ENCODE data around the gene ACOT7.

ACOT7 gene

DNA sequence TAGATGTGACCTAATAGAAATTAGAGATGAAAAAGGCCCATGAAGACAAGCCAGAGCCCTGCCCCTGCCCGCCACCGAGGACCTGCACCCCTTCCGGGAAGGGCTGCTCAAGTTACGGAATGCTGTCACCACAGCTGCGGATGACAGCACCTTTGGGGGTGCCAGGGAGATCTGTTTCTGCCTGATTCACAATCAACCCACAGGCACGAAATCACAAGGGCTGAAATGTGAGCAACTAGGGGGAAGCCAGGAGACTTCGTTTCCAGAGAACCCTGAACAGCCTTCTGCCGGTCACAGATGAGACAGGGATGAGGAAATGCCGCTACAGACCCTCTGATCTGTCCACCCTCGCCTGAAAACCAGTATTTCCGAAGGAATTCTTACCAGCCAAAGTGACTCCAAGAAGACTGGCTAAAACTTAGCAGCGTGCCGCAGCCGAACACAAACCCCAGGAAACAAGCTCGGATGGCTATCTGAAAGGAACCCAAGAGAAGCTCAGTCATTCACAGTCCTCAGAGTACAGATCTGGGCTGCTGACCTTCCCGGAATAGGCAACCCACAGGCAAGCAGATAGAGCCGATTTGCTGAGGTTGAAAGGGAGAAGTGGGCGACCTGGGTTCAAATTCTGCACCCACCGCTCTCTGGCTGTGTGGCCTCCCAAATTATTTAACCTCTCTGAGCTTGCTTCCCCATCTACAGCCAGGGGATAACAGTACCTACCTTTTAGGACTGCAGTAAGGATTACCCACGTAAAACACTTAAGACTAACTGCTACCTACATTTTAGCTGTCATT is 158.9 kb downstream of the ACOT7 start:
- peak overlapping the region; percentile 96 for H3K4me3 ChIP-seq (ENCODE audit: insufficient read depth, low read length, poor library complexity, severe bottlenecking)
- no peaks in the 10 kb centered on the region for H3K27me3 ChIP-seq (ENCODE audit: low read length)
- H3K9me3 ChIP-seq (ENCODE audit: insufficient read depth, low read length), result no peaks in the 10 kb centered on the region
- peaks cover 14% of the 10 kb centered on the region; the same call in 1 of the 2 replicates for H3F3A ChIP-seq (ENCODE audit: insufficient read depth)
- no peaks in the 10 kb centered on the region for H3K9me2 ChIP-seq (replicated peaks; ENCODE audit: insufficient read depth, low read length)
- peaks cover 24% of the 10 kb centered on the region for H3K79me2 ChIP-seq (ENCODE audit: insufficient read depth, low read length)
- H3K27ac ChIP-seq (ENCODE audit: low read depth, low read length), result peak overlapping the region; percentile 56
- H3K4me2 ChIP-seq (ENCODE audit: low read depth, low read length, poor library complexity, severe bottlenecking), result peak overlapping the region; percentile 82
- H2AFZ ChIP-seq (ENCODE audit: low read depth, low read length, severe bottlenecking), result no peak overlapping the region
- H3K36me3 ChIP-seq (ENCODE audit: low read length), result peaks cover 11% of the 10 kb centered on the region; the same call in 1 of the 2 replicates
- no peak for TF ChIP-seq EZH2phosphoT487 (conservative IDR thresholded peaks at IDR 0.05; ENCODE audit: low read length)
- TF ChIP-seq, protein P1, sequence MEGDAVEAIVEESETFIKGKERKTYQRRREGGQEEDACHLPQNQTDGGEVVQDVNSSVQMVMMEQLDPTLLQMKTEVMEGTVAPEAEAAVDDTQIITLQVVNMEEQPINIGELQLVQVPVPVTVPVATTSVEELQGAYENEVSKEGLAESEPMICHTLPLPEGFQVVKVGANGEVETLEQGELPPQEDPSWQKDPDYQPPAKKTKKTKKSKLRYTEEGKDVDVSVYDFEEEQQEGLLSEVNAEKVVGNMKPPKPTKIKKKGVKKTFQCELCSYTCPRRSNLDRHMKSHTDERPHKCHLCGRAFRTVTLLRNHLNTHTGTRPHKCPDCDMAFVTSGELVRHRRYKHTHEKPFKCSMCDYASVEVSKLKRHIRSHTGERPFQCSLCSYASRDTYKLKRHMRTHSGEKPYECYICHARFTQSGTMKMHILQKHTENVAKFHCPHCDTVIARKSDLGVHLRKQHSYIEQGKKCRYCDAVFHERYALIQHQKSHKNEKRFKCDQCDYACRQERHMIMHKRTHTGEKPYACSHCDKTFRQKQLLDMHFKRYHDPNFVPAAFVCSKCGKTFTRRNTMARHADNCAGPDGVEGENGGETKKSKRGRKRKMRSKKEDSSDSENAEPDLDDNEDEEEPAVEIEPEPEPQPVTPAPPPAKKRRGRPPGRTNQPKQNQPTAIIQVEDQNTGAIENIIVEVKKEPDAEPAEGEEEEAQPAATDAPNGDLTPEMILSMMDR (IDR thresholded peaks at IDR 0.05; ENCODE audit: insufficient read depth, low read length, poor library complexity, severe bottlenecking), result no peak
- H4K20me1 ChIP-seq (ENCODE audit: low read depth, low read length), result no peaks in the 10 kb centered on the region
- H3K9ac ChIP-seq (ENCODE audit: low read length), result peak overlapping the region; percentile 84

DNA sequence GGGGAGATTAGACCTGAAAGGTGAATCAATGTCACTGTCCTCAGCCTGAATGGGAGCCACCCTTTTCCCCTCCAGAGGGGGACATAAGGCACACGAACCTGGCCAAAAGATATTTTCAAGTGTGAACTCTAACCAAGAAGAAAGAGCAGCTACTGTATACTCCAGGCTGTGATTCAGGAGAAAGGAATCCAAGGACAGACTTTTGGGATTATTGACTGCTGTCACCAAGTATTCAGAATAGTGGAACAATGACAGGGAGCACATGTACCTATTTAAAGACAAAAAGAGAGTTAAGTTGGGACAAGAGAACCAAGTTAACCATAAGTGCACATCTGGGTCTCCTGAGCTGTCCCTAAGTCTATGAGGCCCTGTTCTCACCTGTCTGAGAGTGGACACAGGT is 160.2 kb downstream of the ACOT7 start:
- 0 out of 2 replicates have a peak overlapping the region, but pooled peaks have one; percentile 84 for H3K9ac ChIP-seq (ENCODE audit: low read length)
- H3K4me2 ChIP-seq (ENCODE audit: low read depth, low read length, poor library complexity, severe bottlenecking), result no peak overlapping the region
- no peak overlapping the region for H3K4me3 ChIP-seq (ENCODE audit: insufficient read depth, low read length, poor library complexity, severe bottlenecking)
- H2AFZ ChIP-seq (ENCODE audit: low read depth, low read length, severe bottlenecking), result no peak overlapping the region
- H3K9me3 ChIP-seq (ENCODE audit: insufficient read depth, low read length), result no peaks in the 10 kb centered on the region
- H3F3A ChIP-seq (ENCODE audit: insufficient read depth), result peaks cover 14% of the 10 kb centered on the region; the same call in 1 of the 2 replicates
- no peaks in the 10 kb centered on the region for H3K9me2 ChIP-seq (replicated peaks; ENCODE audit: insufficient read depth, low read length)
- TF ChIP-seq, protein P1 (IDR thresholded peaks at IDR 0.05; ENCODE audit: insufficient read depth, low read length, poor library complexity, severe bottlenecking), result no peak
- TF ChIP-seq EZH2phosphoT487 (conservative IDR thresholded peaks at IDR 0.05; ENCODE audit: low read length), result no peak
- H3K36me3 ChIP-seq (ENCODE audit: low read length), result peaks cover 11% of the 10 kb centered on the region; the same call in 1 of the 2 replicates
- no peaks in the 10 kb centered on the region for H4K20me1 ChIP-seq (ENCODE audit: low read depth, low read length)
- no peak overlapping the region for H3K27ac ChIP-seq (ENCODE audit: low read depth, low read length)
- H3K79me2 ChIP-seq (ENCODE audit: insufficient read depth, low read length), result peaks cover 24% of the 10 kb centered on the region
- no peaks in the 10 kb centered on the region for H3K27me3 ChIP-seq (ENCODE audit: low read length)

DNA sequence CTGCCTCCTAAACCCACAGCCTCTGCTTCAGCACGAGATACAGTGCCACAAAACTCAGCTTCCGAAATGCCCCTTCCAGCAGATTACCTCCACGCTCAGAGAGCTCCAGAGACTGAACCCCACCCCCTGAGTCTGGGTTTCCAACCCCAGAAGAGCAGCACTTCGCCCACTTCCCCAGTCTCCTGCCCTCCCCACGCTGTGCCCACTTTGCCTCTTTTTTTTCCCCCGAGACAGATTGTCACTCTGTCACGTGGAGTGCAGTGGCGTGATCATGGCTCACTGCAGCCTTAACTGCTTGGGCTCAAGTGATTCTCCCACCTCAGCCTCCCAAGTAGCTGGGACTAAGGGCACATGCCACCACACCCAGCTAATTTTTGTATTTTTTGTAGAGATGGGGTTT is 167.9 kb downstream of the ACOT7 start:
- H3F3A ChIP-seq (ENCODE audit: insufficient read depth), result 0 out of 2 replicates have a peak, but pooled peaks cover 3% of the 10 kb centered on the region
- no peak overlapping the region for H3K9ac ChIP-seq (ENCODE audit: low read length)
- TF ChIP-seq, protein P1 (IDR thresholded peaks at IDR 0.05; ENCODE audit: insufficient read depth, low read length, poor library complexity, severe bottlenecking), result no peak
- no peak for TF ChIP-seq EZH2phosphoT487 (conservative IDR thresholded peaks at IDR 0.05; ENCODE audit: low read length)
- no peaks in the 10 kb centered on the region for H3K27me3 ChIP-seq (ENCODE audit: low read length)
- no peak overlapping the region for H3K4me3 ChIP-seq (ENCODE audit: insufficient read depth, low read length, poor library complexity, severe bottlenecking)
- no peaks in the 10 kb centered on the region for H3K9me2 ChIP-seq (replicated peaks; ENCODE audit: insufficient read depth, low read length)
- H3K4me2 ChIP-seq (ENCODE audit: low read depth, low read length, poor library complexity, severe bottlenecking), result no peak overlapping the region
- H3K9me3 ChIP-seq (ENCODE audit: insufficient read depth, low read length), result no peaks in the 10 kb centered on the region
- H3K36me3 ChIP-seq (ENCODE audit: low read length), result no peaks in the 10 kb centered on the region
- H2AFZ ChIP-seq (ENCODE audit: low read depth, low read length, severe bottlenecking), result no peak overlapping the region
- no peaks in the 10 kb centered on the region for H4K20me1 ChIP-seq (ENCODE audit: low read depth, low read length)
- H3K79me2 ChIP-seq (ENCODE audit: insufficient read depth, low read length), result no peaks in the 10 kb centered on the region
- H3K27ac ChIP-seq (ENCODE audit: low read depth, low read length), result no peak overlapping the region

All from SU-DHL-6 (cell line).